ENCODE data around the gene CYP39A1. TPM values are rescaled to one million over a fixed set of nuclear protein-coding genes. Genes with fewer than 3 reads are reported as not detected.

Gene CYP39A1
- total and polyA plus RNA-seq, 2 experiments from 2014 or later = 1.5 to 3.5 TPM

DNA sequence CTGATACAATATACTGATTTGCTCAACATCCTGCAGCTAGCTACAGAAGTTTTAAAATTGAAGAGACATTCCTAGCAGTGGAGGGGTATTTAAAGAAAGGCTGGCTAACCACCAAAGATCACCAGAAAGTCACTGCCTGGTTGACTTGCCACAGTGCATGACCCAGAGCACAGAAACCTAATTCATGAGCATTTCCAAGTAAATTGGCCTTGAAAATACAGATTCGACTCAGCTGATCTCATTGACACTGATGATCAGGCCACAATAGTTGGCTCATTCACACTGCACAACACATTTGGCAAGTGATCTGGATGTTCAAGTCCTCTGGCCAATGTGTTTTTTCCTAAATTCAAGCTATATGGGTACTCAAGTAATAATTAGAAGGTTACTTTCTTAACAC, 21.8 kb upstream of the CYP39A1 start (continued):
- TF ChIP-seq CTCF (conservative IDR thresholded peaks at IDR 0.05; ENCODE audit: low read depth in 2 of 2) (no peak), ZNF114 (CRISPR knock-in tag; IDR thresholded peaks at IDR 0.05) (no peak), POLR2AphosphoS5 (IDR thresholded peaks at IDR 0.05; ENCODE audit: low read depth) (no peak)
- TF ChIP-seq, protein P1, sequence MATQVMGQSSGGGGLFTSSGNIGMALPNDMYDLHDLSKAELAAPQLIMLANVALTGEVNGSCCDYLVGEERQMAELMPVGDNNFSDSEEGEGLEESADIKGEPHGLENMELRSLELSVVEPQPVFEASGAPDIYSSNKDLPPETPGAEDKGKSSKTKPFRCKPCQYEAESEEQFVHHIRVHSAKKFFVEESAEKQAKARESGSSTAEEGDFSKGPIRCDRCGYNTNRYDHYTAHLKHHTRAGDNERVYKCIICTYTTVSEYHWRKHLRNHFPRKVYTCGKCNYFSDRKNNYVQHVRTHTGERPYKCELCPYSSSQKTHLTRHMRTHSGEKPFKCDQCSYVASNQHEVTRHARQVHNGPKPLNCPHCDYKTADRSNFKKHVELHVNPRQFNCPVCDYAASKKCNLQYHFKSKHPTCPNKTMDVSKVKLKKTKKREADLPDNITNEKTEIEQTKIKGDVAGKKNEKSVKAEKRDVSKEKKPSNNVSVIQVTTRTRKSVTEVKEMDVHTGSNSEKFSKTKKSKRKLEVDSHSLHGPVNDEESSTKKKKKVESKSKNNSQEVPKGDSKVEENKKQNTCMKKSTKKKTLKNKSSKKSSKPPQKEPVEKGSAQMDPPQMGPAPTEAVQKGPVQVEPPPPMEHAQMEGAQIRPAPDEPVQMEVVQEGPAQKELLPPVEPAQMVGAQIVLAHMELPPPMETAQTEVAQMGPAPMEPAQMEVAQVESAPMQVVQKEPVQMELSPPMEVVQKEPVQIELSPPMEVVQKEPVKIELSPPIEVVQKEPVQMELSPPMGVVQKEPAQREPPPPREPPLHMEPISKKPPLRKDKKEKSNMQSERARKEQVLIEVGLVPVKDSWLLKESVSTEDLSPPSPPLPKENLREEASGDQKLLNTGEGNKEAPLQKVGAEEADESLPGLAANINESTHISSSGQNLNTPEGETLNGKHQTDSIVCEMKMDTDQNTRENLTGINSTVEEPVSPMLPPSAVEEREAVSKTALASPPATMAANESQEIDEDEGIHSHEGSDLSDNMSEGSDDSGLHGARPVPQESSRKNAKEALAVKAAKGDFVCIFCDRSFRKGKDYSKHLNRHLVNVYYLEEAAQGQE (IDR thresholded peaks at IDR 0.05; ENCODE audit: unreplicated experiment) = no peak

DNA sequence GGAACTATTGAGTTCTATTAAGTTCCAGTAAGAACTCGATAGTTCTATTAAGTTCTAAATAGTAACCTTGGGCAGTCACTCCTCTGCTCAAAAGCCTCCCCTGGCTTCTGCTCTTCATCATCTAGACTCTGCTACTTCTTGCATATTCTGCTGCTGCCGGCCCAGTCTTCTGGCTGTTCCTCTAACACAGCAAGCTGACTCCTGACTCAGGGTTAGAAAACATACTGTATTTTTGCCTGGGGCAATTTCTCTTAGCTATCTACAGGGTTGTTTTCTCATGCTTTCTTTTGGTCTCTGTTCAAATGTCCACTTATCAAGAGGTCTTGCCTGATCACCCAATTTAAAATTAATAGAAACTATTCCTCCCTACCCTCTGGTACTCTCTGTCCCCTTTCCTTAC, 14.8 kb upstream of the CYP39A1 start:
- no peak overlapping the region for H3K4me3 Mint-ChIP-seq
- no peak overlapping the region for H3K4me3 ChIP-seq
- DNase-seq (ENCODE audit: low spot score) (no peak), ATAC-seq (no peak)
- no peaks in the 10 kb centered on the region for H3K36me3 ChIP-seq (ENCODE audit: insufficient read depth)
- H3K27me3 Mint-ChIP-seq (ENCODE audit: insufficient read depth, low read depth, poor library complexity) = no peaks in the 10 kb centered on the region
- no peaks in the 10 kb centered on the region for H3K79me2 ChIP-seq (replicated peaks; ENCODE audit: insufficient read depth)
- no peaks in the 10 kb centered on the region for H3K9me3 Mint-ChIP-seq
- no peaks in the 10 kb centered on the region for H3K4me1 Mint-ChIP-seq
- no peak overlapping the region for H3K27ac Mint-ChIP-seq
- no peaks in the 10 kb centered on the region for H3K9me2 ChIP-seq (ENCODE audit: insufficient read depth)
- H2AFZ ChIP-seq = no peak overlapping the region
- H3F3A ChIP-seq (replicated peaks; ENCODE audit: low read depth) = no peaks in the 10 kb centered on the region
- no peak overlapping the region for H3K27ac ChIP-seq (ENCODE audit: low read depth)
- no peak overlapping the region for H3K4me2 ChIP-seq
- no peaks in the 10 kb centered on the region for H3K36me3 Mint-ChIP-seq (ENCODE audit: low read depth)
- H3K4me1 ChIP-seq (ENCODE audit: insufficient read depth) = no peaks in the 10 kb centered on the region
- H3K27me3 ChIP-seq (ENCODE audit: insufficient read depth) = no peaks in the 10 kb centered on the region
- H4K20me1 ChIP-seq (replicated peaks; ENCODE audit: insufficient read depth) = no peaks in the 10 kb centered on the region
- no peak for TF ChIP-seq ZNF114 (CRISPR knock-in tag; IDR thresholded peaks at IDR 0.05)
- no peak for TF ChIP-seq STAT1 (IDR thresholded peaks at IDR 0.05; ENCODE audit: unreplicated experiment)
- TF ChIP-seq CTCF (conservative IDR thresholded peaks at IDR 0.05; ENCODE audit: low read depth in 2 of 2) = no peak
- no peak for TF ChIP-seq EZH2 (IDR thresholded peaks at IDR 0.05; ENCODE audit: low read depth, unreplicated experiment)
- TF ChIP-seq POLR2AphosphoS5 (IDR thresholded peaks at IDR 0.05; ENCODE audit: low read depth) = no peak
- TF ChIP-seq, protein P1 (IDR thresholded peaks at IDR 0.05; ENCODE audit: unreplicated experiment) = no peak
- no peak for TF ChIP-seq NANOG (IDR thresholded peaks at IDR 0.05; ENCODE audit: borderline replicate concordance)
- no peak for TF ChIP-seq ETS1 (IDR thresholded peaks at IDR 0.05)
- no peak for TF ChIP-seq EZH2phosphoT487 (IDR thresholded peaks at IDR 0.05; ENCODE audit: unreplicated experiment)
